ENCODE data around the gene EEFSEC. TPM values are rescaled to one million over a fixed set of nuclear protein-coding genes. Genes with fewer than 3 reads are reported as not detected.

EEFSEC gene
- total RNA-seq, 1 donor from 2014 or later = 15.3 TPM

- Histone ChIP-seq H3K9me3 (peaks cover 12% of the 10 kb centered on the region), H3K4me3 (no peak overlapping the region), H3K4me1 (no peaks in the 10 kb centered on the region), H3K27me3 (no peaks in the 10 kb centered on the region), H3K27ac (no peak overlapping the region), H3K36me3 (peaks cover 7% of the 10 kb centered on the region)
- no peak for ATAC-seq
- DNase-seq = no peak
- TF ChIP-seq, protein P1, sequence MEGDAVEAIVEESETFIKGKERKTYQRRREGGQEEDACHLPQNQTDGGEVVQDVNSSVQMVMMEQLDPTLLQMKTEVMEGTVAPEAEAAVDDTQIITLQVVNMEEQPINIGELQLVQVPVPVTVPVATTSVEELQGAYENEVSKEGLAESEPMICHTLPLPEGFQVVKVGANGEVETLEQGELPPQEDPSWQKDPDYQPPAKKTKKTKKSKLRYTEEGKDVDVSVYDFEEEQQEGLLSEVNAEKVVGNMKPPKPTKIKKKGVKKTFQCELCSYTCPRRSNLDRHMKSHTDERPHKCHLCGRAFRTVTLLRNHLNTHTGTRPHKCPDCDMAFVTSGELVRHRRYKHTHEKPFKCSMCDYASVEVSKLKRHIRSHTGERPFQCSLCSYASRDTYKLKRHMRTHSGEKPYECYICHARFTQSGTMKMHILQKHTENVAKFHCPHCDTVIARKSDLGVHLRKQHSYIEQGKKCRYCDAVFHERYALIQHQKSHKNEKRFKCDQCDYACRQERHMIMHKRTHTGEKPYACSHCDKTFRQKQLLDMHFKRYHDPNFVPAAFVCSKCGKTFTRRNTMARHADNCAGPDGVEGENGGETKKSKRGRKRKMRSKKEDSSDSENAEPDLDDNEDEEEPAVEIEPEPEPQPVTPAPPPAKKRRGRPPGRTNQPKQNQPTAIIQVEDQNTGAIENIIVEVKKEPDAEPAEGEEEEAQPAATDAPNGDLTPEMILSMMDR (IDR thresholded peaks at IDR 0.05) = no peak
- intact Hi-C loops (cut with DNase I) = no loop called here
Measured at GRCh38 chr3:128260275-128260674, 107.0 kb downstream of the EEFSEC start.

GRCh38 chr3:128262457-128262856 is 109.2 kb downstream of the EEFSEC start:
- no peak overlapping the region for H3K4me3 ChIP-seq
- peaks cover 12% of the 10 kb centered on the region for H3K9me3 ChIP-seq
- ATAC-seq (no peak), DNase-seq (no peak)
- no peaks in the 10 kb centered on the region for H3K27me3 ChIP-seq
- intact Hi-C loops (cut with DNase I) = no loop called here
- H3K27ac ChIP-seq = no peak overlapping the region
- H3K36me3 ChIP-seq = peaks cover 11% of the 10 kb centered on the region
- TF ChIP-seq, protein P1 (IDR thresholded peaks at IDR 0.05) = no peak
- H3K4me1 ChIP-seq = no peaks in the 10 kb centered on the region

DNA sequence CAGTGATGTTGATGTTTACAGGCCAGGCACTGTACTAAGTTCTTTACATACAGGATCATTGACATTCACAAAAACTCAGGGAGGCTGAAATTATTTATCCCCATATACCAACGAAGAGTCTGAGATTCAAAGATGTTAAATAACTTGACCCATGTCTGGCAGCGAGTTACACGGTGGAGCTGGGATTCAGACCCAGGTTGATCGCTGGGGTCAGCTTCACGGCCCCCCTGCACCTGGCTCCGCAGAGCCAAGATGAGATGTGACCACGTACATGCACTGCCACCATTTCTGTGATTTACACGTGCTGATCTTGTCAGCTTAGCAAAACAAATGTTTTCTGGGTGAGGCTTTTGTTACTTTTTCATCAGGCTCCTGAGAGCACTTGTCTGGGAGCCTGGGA is 109.8 kb downstream of the EEFSEC start:
- TF ChIP-seq, protein P1 (IDR thresholded peaks at IDR 0.05) = no peak
- no peak for DNase-seq
- no peak overlapping the region for H3K27ac ChIP-seq
- intact Hi-C loops (cut with DNase I) = no loop called here
- H3K27me3 ChIP-seq = no peaks in the 10 kb centered on the region
- no peaks in the 10 kb centered on the region for H3K4me1 ChIP-seq
- H3K9me3 ChIP-seq = peaks cover 12% of the 10 kb centered on the region
- H3K4me3 ChIP-seq = no peak overlapping the region
- ATAC-seq = no peak
- peaks cover 11% of the 10 kb centered on the region for H3K36me3 ChIP-seq

DNA sequence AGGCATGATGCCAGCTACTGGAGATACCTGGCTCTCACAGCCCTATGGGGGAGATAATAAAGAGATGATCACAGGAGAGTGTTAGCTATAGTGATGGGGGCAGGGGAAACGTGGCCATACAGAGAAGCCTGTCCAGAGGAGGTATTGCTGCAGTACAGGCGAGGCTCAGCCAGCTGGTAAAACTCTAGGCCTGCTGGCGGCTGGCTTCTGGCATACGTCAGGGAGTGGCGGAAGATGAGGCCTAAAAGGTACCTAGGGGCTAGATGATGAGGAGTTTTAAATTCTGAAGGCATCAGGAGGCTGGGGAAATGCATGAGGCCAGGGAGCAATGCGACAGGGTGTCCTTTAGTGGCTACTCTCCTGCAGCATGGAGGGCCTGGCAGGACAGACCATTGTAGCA is 110.7 kb downstream of the EEFSEC start:
- Histone ChIP-seq H3K27ac (no peak overlapping the region), H3K36me3 (peaks cover 11% of the 10 kb centered on the region), H3K4me3 (no peak overlapping the region), H3K9me3 (peaks cover 12% of the 10 kb centered on the region), H3K27me3 (no peaks in the 10 kb centered on the region), H3K4me1 (no peaks in the 10 kb centered on the region)
- TF ChIP-seq, protein P1 (IDR thresholded peaks at IDR 0.05) = no peak
- intact Hi-C loops (cut with DNase I) = no loop called here
- no peak for ATAC-seq
- DNase-seq = no peak

DNA sequence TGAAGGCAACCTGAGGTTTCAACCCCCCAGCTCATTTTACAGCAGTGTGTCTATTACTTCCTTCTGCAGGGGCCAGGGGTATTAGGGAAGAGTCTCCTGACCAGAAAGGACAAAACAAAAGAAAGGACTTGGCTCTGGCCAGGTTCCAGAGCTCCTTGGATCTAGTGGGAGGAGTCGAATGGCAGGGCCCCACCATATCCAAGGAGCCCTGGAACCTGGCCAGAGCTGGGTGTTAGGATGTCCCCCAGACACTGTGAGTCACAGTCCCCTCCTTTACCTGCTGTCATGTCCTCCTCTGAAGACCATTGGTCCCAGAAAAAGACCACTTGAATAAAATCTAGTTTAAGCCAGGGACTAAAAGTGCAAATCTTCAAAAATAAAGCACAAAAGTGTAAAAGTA is 113.2 kb downstream of the EEFSEC start:
- Histone ChIP-seq H3K4me1 (no peaks in the 10 kb centered on the region), H3K9me3 (no peaks in the 10 kb centered on the region), H3K27me3 (no peaks in the 10 kb centered on the region), H3K36me3 (peaks cover 11% of the 10 kb centered on the region), H3K4me3 (no peak overlapping the region), H3K27ac (no peak overlapping the region)
- TF ChIP-seq, protein P1 (IDR thresholded peaks at IDR 0.05) = no peak
- no peak for DNase-seq
- intact Hi-C loops (cut with DNase I) = no loop called here
- no peak for ATAC-seq

DNA sequence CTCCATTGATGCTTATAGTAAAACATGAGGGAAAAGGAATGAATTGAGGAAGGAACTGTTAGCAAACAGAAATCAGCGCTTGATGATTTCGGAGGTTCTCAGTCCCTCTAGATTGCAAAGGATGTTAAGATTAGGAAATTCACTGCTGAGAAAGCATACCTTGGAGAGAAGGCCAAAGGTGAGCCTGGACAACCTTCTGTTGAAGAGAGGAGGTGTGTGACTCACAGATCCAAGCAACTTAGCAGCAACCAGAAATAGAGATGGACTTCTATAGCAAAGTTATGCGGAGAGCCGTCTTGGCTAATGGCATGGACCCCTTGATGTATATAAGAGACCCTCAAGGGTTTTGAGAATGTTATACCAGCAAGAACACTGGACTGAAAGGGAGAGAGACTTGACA is 114.3 kb downstream of the EEFSEC start:
- Histone ChIP-seq H3K4me1 (no peaks in the 10 kb centered on the region), H3K4me3 (no peak overlapping the region), H3K27me3 (no peaks in the 10 kb centered on the region), H3K27ac (no peak overlapping the region), H3K9me3 (no peaks in the 10 kb centered on the region), H3K36me3 (peaks cover 11% of the 10 kb centered on the region)
- intact Hi-C loops (cut with DNase I) = no loop called here
- ATAC-seq = no peak
- TF ChIP-seq, protein P1 (IDR thresholded peaks at IDR 0.05) = no peak
- no peak for DNase-seq

Measured in upper lobe of right lung (tissue), 1 donor.